Neutrophil (primary cell): Measurements from ENCODE around the gene SNTG2.

Experiments used
- H3K27ac ChIP-seq: fragments of 200-600 bp; sonication (generic); 2 replicates; pipeline ENCODE4 v1.5.1; 2016; ENCODE audit warnings: mild to moderate bottlenecking, moderate library complexity
- H3K27me3 ChIP-seq: fragments of 200-600 bp; sonication (generic); 2 replicates; pipeline ENCODE4 v1.6.0; 2016; ENCODE audit warnings: mild to moderate bottlenecking
- H3K36me3 ChIP-seq: fragments of 200-600 bp; sonication (generic); 2 replicates; pipeline ENCODE4 v1.5.1; 2017
- H3K4me1 ChIP-seq, 2 experiments: fragments of 200-600 bp in 1 of 2; sonication (generic) in 1 of 2; 1 replicate in 1 of 2; 2 replicates in 1 of 2; pipeline versions ENCODE4 v1.5.1 to v1.6.1; 2013 to 2016; ENCODE audit warnings: low read depth in 1 of 2, low read length in 1 of 2, mild to moderate bottlenecking in 1 of 2, moderate library complexity in 1 of 2; ENCODE audit not compliant: control insufficient read depth in 1 of 2, insufficient read depth in 1 of 2
- H3K4me3 ChIP-seq, 2 experiments: fragments of 200-600 bp in 1 of 2; sonication (generic) in 1 of 2; 1 replicate in 1 of 2; 2 replicates in 1 of 2; pipeline ENCODE4 v1.5.1; 2013 to 2016; ENCODE audit warnings: low read depth in 1 of 2, low read length in 1 of 2, mild to moderate bottlenecking in 1 of 2, moderate library complexity in 1 of 2
- H3K9me3 ChIP-seq: fragments of 200-600 bp; sonication (generic); 2 replicates; pipeline ENCODE4 v1.5.1; 2016
- CTCF ChIP-seq: fragments of 200-600 bp; sonication (generic); IDR thresholded peaks from 2 replicates; pipeline ENCODE4 v1.5.1; 2016; ENCODE audit warnings: antibody characterized with exemption

The SNTG2 gene

GRCh38 chr2:1045109-1045508 lies 94.5 kb downstream of the SNTG2 start:
- H3K4me3 ChIP-seq: no peak overlapping the region
- no peaks in the 10 kb centered on the region for H3K4me1 ChIP-seq
- H3K36me3 ChIP-seq: no peaks in the 10 kb centered on the region
- H3K27me3 ChIP-seq: no peaks in the 10 kb centered on the region
- no peak for TF ChIP-seq CTCF
- no peak overlapping the region for H3K27ac ChIP-seq
- no peaks in the 10 kb centered on the region for H3K9me3 ChIP-seq

- Histone ChIP-seq H3K9me3 (no peaks in the 10 kb centered on the region), H3K4me1 (no peaks in the 10 kb centered on the region), H3K4me3 (no peak overlapping the region), H3K27me3 (no peaks in the 10 kb centered on the region), H3K27ac (no peak overlapping the region), H3K36me3 (no peaks in the 10 kb centered on the region)
- no peak for TF ChIP-seq CTCF
Observed at GRCh38 chr2:1046067-1046466, 95.4 kb downstream of the SNTG2 start.

GRCh38 chr2:1047485-1047884 lies 96.8 kb downstream of the SNTG2 start:
- TF ChIP-seq CTCF: no peak
- H3K27ac ChIP-seq: no peak overlapping the region
- no peaks in the 10 kb centered on the region for H3K36me3 ChIP-seq
- H3K4me3 ChIP-seq: no peak overlapping the region
- no peaks in the 10 kb centered on the region for H3K9me3 ChIP-seq
- H3K4me1 ChIP-seq: no peaks in the 10 kb centered on the region
- no peaks in the 10 kb centered on the region for H3K27me3 ChIP-seq

GRCh38 chr2:1049691-1050090 lies 99.0 kb downstream of the SNTG2 start:
- Histone ChIP-seq H3K9me3 (no peaks in the 10 kb centered on the region), H3K4me1 (no peaks in the 10 kb centered on the region), H3K27me3 (no peaks in the 10 kb centered on the region), H3K27ac (no peak overlapping the region), H3K36me3 (no peaks in the 10 kb centered on the region), H3K4me3 (no peak overlapping the region)
- TF ChIP-seq CTCF: no peak

GRCh38 chr2:1051075-1051474 lies 100.4 kb downstream of the SNTG2 start:
- H3K27ac ChIP-seq: no peak overlapping the region
- no peaks in the 10 kb centered on the region for H3K9me3 ChIP-seq
- TF ChIP-seq CTCF: no peak
- H3K4me1 ChIP-seq: no peaks in the 10 kb centered on the region
- no peaks in the 10 kb centered on the region for H3K27me3 ChIP-seq
- H3K4me3 ChIP-seq: no peak overlapping the region
- no peaks in the 10 kb centered on the region for H3K36me3 ChIP-seq

GRCh38 chr2:1052771-1053191 lies 102.1 kb downstream of the SNTG2 start:
- TF ChIP-seq CTCF: no peak
- Histone ChIP-seq H3K27me3 (no peaks in the 10 kb centered on the region), H3K36me3 (no peaks in the 10 kb centered on the region), H3K4me1 (no peaks in the 10 kb centered on the region), H3K27ac (no peak overlapping the region), H3K4me3 (no peak overlapping the region), H3K9me3 (no peaks in the 10 kb centered on the region)
